ENCODE data around the gene ASXL3.

- TF ChIP-seq POLR2AphosphoS5 (IDR thresholded peaks at IDR 0.05) (no peak), CTCF (IDR thresholded peaks at IDR 0.05) (no peak)
Measured at GRCh38 chr18:33735428-33735827, 157.4 kb downstream of the ASXL3 start.

All from upper lobe of left lung (tissue), 4 donors.